ENCODE results near the gene COPG2.

GRCh38 chr7:130486114-130486953 is 182.2 kb downstream of the COPG2 start:
- TF ChIP-seq CTCF (conservative IDR thresholded peaks at IDR 0.05; ENCODE audit: low read depth, low read length) (peak; percentile 51), EZH2 (IDR thresholded peaks at IDR 0.05; ENCODE audit: borderline replicate concordance, low read depth, low read length, poor library complexity, severe bottlenecking) (no peak)
